Limb (tissue), 2 donors: ENCODE results near the gene COX8A.
"Not testable (repeated sequence)": the region's sequence is repeated elsewhere in the genome, so short reads cannot be mapped to it uniquely, and the experiment has no call there.

Experiments used
- DNase-seq, 2 donors: peaks; one replicate each; pipeline ENCODE4 v3.0.0-alpha.2; 2016; ENCODE audit errors: extremely low spot score in 2 of 2

The COX8A gene

DNA sequence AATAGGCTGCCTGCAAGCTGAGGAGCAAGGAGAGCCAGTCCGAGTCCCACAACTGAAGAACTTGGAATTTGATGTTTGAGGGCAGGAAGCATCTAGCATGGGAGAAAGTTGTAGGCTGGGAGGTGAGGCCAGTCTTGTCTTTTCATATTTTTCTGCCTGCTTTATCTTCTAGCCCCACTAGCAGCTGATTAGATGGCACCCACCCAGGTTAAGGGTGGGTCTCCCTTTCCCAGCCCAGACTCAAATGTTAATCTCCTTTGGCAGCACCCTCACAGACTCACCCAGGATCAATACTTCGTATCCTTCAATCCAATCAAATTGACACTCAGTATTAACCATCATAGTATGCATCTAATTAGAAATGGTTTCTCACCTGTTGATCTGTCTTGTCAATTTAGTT, 5.0 kb upstream of the COX8A start:
- DNase-seq = no peak

DNA sequence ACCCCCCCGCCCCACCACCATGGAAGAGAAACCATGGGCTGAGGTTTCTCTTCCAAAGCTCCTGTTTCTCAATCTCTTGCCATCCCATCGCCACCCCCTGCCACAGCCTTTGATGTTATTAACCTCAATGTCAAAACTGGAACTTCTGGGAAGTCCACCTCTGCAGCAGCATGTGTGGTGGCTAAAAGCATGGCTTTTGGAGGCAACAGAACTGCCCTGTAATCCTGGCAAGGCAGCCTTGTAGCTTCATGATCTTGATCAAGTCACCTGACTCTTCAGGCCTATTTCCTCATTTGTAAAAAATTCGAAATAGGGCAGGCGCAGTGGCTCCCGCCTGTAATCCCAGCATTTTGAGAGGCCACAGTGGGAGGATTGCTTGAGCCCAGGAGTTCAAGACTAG, 3.5 kb upstream of the COX8A start:
- no peak for DNase-seq

DNA sequence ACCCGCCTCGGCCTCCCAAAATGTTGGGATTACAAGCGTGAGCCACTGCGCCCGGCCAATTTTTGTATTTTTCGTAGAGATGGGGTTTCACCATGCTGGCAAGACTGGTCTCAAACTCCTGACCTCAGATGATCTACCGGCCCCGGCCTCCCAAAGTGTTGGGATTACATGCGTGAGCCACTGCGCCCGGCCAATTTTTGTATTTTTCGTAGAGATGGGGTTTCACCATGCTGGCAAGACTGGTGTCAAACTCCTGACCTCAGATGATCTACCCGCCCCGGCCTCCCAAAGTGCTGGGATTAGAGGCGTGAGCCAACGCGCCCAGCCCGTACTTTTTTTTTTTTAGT, 535 bp upstream of the COX8A start:
- not testable (repeated sequence) for DNase-seq

DNA sequence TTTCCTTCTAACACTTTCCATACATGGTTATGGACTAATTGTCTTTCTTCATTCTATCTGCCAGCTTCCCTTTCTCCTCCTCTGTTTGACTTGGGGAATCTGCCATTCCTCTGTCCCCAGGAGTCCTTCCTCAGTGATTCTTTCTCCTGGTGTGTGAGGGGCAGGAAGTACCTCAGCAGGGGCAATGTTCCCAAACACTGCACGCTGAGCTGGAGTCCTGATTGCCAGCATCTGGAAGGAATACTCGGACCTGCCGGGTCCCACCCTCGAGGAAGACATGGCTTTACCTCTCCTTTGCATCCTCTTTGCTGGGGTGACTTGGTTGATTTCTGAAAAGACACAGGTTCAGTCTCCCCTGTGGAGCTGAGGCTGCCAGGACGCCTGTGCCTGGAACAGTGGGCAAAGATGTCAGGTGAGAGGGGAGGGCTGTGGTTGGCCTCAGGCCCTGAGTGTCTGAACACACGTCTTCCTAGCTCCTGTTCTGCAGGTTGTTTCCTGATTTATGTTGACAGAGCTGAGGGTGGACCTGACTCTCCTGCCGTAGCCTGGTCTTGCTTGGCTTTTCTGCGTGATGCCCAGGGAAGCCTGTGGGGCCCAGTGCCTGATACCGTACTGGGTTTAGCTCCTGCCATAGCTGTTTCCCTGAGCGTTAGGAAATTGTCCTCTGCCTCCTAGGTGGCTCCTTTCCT, 4.3 kb downstream of the COX8A start:
- no peak for DNase-seq

DNA sequence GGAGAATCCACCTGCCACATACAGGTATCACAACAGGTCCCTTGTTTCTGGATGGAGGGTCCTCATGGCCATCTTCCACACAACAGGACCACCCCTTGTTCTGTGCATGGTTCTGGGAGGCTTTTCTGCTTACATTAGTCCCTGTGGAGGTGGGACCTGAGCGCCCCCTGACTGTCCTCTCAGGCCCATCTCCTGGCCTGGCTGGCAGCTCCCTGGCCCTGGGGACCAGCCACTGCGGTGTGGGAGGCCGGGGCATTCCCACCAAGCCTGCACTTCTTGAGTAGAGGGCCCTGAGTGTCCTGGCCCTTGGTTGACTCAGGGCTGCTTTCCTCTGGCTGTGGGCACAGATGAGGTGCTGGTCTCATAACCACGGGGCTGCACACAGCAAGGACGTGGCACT, 5.0 kb downstream of the COX8A start:
- DNase-seq = no peak

DNA sequence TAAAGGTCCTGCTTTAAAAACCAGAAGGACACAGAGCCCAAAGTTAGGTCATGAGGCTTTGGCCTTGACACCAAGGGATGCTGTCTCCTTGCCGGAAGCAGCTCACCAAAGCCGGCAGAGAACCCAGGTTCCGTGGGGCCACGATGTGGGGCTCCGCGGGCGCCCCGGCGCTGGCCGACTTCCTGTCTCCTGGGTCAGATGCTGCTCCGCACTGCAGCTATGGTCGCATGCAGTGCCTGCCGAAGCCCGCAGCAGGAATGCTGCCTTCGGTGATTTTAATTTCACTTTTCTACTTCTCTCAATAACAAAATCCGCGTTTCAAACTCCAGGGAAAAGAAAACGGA, 11.4 kb downstream of the COX8A start:
- no peak for DNase-seq

DNA sequence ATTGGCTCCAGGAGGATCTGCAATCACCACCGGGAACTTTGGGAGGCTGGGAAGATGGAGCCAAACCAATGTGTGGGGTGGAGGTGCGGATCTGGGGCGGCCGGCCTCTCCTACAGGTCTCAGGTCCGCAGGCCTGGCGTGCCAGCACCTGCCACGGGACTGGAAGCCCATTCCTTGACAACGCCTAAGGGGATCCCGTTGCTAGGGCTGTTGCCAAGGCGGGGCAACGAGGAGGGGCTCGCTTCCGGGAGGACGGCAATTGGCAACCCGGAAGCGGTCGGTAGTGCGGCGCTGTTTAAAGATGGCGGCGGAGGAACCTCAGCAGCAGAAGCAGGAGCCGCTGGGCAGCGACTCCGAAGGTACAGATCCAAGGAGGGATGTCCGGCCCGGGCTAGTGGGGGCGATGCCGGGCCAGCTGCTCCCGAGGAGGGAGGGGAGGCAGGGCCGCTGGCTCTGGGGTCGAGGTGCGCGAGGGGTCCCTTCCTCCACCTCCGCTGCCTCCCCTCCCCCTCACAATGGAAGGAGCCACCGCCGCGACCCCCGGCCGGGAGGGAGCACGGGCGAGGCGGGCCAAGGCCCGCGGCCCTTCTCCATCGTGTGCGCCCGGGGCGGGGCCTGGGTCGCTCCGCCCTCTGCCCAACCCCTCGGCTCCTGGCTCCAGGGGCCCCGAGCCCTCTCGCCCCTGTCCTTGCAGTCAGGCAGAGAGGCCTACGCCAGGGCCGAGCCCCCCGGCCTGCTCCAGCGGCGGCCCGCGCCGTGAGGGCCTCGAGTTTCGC, 11.9 kb downstream of the COX8A start, which contains the start of gene OTUB1:
OTUB1 (plus strand) TSS at position 283 of the 776 bp plus-strand sequence; CDS start at position 302, 19 bp downstream.
- peak; percentile 94 for DNase-seq

DNA sequence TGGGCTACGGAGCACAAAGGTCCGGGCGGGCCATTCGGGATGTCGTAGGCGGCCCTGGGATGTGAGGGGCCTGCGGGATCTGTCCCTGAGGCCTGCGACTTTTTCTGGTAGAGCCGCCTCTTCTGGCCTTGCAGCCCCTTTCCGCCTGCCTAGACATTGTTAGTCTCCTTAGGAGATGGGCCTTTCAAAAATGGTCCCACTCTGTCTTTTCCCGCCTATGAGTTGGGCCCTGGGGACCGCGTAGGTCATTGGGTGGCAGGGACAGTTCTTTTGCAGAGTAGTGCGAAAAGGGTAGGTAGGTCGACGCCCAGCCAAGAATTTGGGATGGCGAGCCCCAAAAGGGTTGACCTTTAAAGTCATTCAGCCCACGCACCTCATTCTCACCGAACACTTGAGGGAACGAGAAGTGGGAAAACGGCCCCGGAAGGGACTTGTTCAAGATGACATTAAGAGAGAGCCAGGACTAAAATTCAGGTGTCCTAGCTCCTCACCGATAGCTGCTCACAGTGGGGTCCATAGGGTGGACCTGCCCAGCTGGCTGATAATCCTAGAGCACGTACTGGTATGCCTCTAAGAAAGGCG, 12.6 kb downstream of the COX8A start:
- no peak for DNase-seq

DNA sequence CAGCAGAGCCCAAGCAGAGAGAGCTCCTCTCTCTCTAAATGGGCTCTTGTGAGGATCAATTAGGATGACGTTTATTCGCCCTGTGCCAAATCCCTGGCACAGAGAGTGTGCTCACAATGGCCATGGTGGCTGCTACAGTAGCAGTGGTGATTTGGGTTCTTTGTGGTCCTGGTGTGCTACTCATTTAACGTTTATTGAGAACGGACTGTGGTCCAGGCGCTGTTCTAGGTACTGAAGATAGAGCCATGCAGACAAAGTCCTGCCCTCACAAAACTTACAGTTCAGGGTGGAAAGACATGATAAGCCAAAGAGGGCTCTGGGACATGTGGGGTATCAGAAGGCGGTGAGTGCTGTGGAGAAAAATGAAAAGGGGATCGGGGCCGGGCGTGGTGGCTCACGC, 17.1 kb downstream of the COX8A start:
- DNase-seq = no peak

DNA sequence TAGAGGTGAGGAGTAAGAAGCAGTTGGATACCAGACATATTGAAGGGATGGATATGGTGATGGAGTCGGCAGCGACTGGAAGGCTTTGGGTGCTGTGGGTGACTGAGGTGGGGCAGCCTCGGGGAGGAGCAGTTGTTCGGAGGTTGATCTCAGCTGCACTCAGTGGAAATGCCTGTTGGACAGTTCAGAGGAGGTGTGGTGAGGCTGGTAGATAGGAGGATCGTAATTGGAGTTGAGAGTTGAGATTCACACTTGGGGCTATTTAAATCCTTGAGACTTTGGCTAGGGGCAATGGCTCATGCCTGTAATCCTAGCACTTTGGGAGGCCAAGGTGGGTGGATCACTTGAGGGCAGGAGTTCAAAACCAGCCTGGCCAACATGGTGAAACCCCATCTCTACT, 18.7 kb downstream of the COX8A start:
- no peak for DNase-seq

DNA sequence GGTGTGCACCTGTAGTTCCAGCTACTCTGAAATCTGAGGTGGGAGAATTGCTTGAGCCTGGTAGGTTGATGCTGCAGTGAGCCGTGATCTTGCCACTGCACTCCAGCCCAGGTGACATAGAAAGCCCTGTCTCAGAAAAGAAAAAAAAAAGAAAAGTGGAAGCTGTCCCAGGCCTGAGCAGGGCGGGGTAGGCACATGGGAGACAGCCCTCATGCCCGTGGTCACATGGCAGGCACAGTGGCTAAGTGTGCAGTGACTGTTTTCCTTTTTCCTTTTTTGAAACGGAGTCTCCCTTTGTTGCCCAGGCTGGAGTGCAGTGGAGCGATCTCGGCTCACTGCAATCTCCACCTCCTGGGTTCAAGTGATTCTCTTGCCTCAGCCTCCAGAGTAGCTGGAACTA, 19.6 kb downstream of the COX8A start:
- no peak for DNase-seq

DNA sequence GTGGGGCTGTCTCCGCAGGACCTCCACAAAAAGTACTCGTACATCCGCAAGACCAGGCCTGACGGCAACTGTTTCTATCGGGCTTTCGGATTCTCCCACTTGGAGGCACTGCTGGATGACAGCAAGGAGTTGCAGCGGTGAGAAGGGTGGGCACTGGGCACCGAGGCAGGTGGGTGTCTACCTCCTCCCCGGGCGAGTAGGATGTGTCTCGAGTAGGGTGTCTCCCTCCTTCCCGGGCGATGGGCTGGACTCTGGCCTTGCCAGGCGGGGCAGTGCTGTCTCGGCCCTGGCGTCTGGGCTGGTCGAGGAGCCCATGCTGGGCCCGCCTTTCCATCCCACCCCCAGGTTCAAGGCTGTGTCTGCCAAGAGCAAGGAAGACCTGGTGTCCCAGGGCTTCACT, 22.1 kb downstream of the COX8A start:
- no peak for DNase-seq

DNA sequence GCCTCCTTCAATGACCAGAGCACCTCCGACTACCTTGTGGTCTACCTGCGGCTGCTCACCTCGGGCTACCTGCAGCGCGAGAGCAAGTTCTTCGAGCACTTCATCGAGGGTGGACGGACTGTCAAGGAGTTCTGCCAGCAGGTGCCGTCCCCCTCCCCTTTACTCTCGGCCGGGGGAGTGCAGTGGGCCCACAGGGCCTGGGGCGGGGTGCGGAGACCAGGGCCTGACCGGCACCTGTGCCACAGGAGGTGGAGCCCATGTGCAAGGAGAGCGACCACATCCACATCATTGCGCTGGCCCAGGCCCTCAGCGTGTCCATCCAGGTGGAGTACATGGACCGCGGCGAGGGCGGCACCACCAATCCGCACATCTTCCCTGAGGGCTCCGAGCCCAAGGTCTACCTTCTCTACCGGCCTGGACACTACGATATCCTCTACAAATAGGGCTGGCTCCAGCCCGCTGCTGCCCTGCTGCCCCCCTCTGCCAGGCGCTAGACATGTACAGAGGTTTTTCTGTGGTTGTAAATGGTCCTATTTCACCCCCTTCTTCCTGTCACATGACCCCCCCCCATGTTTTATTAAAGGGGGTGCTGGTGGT, 22.8 kb downstream of the COX8A start:
- DNase-seq = no peak

DNA sequence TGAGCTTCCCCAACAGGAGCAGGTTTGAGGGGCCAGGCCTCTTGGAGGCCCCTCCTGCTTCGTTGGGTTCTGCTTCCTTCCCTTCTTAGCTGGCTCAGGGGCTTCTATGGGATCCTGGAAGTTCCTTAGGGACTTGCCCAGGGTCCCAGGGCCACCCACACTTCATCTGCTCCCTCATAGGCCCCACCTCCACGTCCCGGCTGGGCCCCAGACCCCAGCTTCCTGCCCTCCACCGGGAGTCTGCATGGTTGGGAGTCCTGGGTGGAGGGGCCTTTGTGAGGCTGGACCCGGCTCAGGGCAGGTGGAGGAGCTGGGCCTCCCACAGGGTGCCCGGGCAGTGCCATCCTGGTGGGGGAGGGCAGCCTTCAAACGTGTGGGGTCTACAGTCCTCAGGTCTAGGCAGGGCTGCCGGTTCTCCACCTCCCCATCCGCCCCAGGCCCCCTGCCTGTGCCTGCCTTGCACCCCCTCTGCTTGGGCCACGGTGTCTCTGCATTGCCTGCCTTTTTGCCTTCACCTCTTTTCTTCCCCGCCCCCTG, 23.4 kb downstream of the COX8A start:
- DNase-seq = no peak

DNA sequence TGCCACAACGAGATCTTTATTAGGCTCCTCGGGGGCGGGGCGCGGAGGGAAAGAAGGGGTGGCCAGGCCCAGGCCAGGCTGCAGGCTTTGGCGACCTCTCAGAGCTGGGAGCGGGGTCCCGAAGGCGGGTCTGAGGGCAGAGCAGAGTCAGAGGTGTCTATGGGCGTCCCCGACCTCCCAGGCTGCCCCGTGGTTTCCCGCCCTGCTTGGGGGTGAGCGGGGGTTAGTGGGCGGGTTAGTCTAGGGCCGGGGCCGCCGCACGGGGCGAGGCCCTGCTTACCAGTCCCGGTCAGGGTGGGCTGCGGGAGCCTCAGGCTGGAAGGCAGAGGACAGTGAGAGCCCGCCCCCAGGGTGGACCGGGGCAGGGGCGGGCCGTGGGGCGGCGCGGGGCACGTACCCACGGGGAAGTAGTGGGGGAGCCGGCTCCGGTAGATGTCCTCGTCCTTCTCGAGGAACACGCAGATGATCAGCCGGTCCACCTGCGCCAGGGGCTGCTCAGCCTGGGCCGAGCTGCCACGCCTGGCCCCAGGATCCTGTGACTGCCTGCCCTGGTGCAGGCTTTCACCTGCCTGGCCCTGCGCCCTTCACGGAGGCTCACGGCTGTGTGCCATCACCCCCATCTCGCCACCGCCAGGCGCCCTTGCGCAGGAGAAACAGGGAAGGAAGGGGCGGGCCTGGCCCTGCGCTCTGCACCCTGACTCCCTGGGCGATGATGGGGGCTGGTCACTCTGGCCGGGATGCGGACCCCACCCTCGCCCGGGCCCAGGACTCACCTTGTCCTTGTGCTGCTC, 24.3 kb downstream of the COX8A start:
- no peak for DNase-seq

DNA sequence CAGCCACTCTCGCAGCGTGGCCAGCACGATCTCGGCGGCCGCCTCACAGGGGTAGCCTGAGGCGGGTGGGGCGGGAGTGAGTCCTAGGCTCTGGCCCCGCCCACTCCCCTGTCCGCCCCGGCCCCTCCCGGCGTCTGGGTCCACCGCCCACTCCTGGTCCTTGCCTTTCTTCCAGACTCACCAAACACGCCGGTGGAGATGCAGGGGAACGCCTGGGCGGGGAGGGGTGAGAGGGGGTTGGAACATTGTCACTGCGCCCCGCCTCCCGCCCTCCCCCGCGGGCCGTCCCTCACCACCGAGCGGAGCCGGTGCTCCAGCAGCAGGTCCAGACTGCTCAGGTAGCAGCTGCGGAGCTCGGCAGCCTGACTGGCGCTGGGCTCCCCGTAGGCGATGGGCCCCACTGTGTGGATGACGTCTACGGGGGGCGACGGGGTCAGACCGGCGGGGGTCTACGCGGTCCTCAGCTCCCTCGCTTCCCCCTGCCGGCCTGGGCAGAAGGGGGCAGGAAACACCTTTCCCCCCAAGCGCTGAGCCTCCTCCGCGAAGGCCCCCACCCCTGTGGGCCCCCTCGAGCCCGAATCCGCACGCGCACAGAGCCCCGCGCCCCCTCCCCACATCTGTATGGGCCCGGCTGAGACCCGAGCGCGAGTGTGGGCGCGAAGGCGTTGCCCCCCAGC, 25.1 kb downstream of the COX8A start:
- DNase-seq = peak in 1 of 2 donors; percentile 82

DNA sequence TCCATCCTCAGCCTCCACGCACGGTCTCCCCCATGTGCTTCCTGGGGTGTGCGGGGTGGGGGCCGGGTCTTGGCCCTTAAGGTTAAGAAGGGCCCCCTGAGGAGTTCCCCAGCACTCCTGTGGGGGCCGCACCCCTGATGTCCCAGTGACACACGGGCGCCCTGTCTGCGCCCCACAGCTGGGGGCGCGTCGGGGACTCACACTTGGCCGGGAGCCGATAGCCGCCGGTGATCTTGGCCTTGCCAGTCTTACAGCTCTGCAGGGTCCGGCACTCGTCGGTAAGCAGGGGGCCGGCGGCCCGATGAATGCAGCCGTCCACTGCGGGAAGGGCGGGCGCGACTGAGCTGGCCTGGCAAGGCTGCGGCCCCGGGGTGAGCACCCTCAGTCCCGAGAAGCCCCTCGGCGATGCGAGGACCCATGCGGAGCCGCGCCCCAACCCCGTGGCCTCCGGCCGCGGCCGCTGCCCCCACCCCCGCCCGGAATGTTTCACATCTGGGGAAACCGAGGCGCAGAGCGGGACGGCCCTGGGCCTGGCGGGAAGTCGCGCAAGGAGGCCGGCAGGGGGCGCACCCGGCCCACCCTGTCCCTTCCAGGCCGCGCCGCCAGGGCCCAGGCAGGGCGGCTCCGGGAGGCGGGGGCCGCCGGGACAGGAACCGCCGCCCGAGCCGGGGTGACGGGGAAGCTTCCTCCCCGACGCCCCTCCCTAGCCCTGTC, 25.8 kb downstream of the COX8A start:
- DNase-seq = peak; percentile 71 to 89

DNA sequence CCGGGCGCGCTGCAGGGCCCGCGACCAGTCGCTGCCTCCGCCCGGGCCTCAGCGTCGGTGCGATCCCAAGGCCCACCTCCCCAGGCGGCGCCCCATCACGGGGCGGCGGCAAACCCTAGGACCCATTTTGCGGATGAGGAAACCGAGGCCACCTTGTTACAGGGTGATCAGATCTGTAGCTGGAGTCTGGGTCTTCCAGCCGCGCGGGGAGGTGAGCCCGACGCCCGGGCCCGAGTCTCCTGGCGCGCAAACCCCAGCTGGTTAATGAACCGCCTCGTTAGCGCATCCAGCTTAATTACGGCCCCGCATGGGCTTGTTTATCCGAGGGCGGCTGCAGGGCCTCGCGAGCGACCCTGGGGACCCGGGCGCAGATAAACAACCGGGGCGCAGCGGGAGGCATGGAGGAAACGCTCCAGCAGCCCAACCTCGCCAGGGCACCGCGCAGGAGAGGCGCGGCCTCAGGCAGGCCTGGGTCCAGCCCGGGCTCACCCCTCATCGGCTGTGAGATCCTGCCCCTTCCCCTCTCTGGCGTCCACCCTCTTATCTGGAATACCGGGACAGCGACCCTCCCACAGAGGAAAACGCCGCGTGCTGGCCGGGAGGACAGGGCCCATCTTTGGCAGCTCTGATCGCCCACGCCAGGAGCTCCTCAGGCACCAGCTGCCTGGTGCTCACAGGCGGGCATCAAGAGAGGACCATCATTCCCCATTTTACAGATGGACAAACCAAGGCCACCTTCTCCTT, 26.5 kb downstream of the COX8A start:
- DNase-seq = no peak
